Measurements from ENCODE around the gene ATF7IP2. TPM values are rescaled to one million over a fixed set of nuclear protein-coding genes. Genes with fewer than 3 reads are reported as not detected.

The ATF7IP2 gene
- total and polyA plus RNA-seq, 2 of the 13 experiments (the other 11 are each of a cell fraction or from before 2014, with no cell fraction given): 117 to 217 TPM

DNA sequence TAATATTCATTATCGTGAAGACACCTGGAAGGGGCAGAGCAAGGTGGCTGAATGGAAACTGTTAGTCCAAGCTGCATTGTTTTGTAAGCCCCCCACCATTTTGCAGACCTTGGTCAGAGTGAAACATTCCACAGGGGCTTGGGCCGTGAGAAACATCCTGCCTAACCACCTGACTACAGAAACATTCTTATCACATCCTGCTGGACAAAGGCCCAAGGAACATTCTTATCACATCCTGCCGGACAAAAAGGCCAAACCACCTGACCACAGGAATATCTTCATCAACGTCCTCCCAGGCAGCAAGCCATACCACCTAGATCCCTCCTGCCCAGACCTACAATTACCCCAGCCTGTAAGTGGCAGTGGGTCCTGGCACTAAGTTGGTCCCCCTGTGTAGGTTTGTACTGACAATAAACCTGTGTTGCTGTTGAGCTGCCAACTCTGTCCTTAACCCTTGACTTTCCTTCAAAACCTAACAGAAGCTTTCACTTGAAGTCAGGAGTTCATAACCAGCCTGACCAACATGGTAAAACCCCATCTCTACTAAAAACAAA is 19.6 kb downstream of the ATF7IP2 start (continued):
- TF ChIP-seq, protein P1, sequence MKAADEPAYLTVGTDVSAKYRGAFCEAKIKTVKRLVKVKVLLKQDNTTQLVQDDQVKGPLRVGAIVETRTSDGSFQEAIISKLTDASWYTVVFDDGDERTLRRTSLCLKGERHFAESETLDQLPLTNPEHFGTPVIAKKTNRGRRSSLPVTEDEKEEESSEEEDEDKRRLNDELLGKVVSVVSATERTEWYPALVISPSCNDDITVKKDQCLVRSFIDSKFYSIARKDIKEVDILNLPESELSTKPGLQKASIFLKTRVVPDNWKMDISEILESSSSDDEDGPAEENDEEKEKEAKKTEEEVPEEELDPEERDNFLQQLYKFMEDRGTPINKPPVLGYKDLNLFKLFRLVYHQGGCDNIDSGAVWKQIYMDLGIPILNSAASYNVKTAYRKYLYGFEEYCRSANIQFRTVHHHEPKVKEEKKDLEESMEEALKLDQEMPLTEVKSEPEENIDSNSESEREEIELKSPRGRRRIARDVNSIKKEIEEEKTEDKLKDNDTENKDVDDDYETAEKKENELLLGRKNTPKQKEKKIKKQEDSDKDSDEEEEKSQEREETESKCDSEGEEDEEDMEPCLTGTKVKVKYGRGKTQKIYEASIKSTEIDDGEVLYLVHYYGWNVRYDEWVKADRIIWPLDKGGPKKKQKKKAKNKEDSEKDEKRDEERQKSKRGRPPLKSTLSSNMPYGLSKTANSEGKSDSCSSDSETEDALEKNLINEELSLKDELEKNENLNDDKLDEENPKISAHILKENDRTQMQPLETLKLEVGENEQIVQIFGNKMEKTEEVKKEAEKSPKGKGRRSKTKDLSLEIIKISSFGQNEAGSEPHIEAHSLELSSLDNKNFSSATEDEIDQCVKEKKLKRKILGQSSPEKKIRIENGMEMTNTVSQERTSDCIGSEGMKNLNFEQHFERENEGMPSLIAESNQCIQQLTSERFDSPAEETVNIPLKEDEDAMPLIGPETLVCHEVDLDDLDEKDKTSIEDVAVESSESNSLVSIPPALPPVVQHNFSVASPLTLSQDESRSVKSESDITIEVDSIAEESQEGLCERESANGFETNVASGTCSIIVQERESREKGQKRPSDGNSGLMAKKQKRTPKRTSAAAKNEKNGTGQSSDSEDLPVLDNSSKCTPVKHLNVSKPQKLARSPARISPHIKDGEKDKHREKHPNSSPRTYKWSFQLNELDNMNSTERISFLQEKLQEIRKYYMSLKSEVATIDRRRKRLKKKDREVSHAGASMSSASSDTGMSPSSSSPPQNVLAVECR (CRISPR knock-in tag; IDR thresholded peaks at IDR 0.05; ENCODE audit: borderline replicate concordance): no peak
- TF ChIP-seq, protein P2, sequence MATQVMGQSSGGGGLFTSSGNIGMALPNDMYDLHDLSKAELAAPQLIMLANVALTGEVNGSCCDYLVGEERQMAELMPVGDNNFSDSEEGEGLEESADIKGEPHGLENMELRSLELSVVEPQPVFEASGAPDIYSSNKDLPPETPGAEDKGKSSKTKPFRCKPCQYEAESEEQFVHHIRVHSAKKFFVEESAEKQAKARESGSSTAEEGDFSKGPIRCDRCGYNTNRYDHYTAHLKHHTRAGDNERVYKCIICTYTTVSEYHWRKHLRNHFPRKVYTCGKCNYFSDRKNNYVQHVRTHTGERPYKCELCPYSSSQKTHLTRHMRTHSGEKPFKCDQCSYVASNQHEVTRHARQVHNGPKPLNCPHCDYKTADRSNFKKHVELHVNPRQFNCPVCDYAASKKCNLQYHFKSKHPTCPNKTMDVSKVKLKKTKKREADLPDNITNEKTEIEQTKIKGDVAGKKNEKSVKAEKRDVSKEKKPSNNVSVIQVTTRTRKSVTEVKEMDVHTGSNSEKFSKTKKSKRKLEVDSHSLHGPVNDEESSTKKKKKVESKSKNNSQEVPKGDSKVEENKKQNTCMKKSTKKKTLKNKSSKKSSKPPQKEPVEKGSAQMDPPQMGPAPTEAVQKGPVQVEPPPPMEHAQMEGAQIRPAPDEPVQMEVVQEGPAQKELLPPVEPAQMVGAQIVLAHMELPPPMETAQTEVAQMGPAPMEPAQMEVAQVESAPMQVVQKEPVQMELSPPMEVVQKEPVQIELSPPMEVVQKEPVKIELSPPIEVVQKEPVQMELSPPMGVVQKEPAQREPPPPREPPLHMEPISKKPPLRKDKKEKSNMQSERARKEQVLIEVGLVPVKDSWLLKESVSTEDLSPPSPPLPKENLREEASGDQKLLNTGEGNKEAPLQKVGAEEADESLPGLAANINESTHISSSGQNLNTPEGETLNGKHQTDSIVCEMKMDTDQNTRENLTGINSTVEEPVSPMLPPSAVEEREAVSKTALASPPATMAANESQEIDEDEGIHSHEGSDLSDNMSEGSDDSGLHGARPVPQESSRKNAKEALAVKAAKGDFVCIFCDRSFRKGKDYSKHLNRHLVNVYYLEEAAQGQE (IDR thresholded peaks at IDR 0.05; ENCODE audit: borderline replicate concordance in 1 of 2, low read depth in 1 of 2, low read length in 2 of 2): no peak
- TF ChIP-seq, protein P3, sequence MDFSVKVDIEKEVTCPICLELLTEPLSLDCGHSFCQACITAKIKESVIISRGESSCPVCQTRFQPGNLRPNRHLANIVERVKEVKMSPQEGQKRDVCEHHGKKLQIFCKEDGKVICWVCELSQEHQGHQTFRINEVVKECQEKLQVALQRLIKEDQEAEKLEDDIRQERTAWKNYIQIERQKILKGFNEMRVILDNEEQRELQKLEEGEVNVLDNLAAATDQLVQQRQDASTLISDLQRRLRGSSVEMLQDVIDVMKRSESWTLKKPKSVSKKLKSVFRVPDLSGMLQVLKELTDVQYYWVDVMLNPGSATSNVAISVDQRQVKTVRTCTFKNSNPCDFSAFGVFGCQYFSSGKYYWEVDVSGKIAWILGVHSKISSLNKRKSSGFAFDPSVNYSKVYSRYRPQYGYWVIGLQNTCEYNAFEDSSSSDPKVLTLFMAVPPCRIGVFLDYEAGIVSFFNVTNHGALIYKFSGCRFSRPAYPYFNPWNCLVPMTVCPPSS (IDR thresholded peaks at IDR 0.05): no peak
- TF ChIP-seq SIN3A (IDR thresholded peaks at IDR 0.05; ENCODE audit: borderline replicate concordance, low read depth, low read length) (no peak), KAT2B (IDR thresholded peaks at IDR 0.05; ENCODE audit: borderline replicate concordance, low read depth, low read length) (no peak), ZNF12 (CRISPR knock-in tag; IDR thresholded peaks at IDR 0.05) (no peak), GABPB1 (CRISPR knock-in tag; IDR thresholded peaks at IDR 0.05) (0 out of 2 replicates have a peak, but pooled peaks have one; percentile 8), TAF1 (CRISPR knock-in tag; IDR thresholded peaks at IDR 0.05) (no peak)
- TF ChIP-seq, protein P4, sequence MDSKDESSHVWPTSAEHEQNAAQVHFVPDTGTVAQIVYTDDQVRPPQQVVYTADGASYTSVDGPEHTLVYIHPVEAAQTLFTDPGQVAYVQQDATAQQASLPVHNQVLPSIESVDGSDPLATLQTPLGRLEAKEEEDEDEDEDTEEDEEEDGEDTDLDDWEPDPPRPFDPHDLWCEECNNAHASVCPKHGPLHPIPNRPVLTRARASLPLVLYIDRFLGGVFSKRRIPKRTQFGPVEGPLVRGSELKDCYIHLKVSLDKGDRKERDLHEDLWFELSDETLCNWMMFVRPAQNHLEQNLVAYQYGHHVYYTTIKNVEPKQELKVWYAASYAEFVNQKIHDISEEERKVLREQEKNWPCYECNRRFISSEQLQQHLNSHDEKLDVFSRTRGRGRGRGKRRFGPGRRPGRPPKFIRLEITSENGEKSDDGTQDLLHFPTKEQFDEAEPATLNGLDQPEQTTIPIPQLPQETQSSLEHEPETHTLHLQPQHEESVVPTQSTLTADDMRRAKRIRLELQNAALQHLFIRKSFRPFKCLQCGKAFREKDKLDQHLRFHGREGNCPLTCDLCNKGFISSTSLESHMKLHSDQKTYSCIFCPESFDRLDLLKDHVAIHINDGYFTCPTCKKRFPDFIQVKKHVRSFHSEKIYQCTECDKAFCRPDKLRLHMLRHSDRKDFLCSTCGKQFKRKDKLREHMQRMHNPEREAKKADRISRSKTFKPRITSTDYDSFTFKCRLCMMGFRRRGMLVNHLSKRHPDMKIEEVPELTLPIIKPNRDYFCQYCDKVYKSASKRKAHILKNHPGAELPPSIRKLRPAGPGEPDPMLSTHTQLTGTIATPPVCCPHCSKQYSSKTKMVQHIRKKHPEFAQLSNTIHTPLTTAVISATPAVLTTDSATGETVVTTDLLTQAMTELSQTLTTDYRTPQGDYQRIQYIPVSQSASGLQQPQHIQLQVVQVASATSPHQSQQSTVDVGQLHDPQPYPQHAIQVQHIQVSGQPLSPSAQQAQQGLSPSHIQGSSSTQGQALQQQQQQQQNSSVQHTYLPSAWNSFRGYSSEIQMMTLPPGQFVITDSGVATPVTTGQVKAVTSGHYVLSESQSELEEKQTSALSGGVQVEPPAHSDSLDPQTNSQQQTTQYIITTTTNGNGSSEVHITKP (CRISPR knock-in tag; IDR thresholded peaks at IDR 0.05; ENCODE audit: low read depth): no peak
- TF ChIP-seq, protein P5, sequence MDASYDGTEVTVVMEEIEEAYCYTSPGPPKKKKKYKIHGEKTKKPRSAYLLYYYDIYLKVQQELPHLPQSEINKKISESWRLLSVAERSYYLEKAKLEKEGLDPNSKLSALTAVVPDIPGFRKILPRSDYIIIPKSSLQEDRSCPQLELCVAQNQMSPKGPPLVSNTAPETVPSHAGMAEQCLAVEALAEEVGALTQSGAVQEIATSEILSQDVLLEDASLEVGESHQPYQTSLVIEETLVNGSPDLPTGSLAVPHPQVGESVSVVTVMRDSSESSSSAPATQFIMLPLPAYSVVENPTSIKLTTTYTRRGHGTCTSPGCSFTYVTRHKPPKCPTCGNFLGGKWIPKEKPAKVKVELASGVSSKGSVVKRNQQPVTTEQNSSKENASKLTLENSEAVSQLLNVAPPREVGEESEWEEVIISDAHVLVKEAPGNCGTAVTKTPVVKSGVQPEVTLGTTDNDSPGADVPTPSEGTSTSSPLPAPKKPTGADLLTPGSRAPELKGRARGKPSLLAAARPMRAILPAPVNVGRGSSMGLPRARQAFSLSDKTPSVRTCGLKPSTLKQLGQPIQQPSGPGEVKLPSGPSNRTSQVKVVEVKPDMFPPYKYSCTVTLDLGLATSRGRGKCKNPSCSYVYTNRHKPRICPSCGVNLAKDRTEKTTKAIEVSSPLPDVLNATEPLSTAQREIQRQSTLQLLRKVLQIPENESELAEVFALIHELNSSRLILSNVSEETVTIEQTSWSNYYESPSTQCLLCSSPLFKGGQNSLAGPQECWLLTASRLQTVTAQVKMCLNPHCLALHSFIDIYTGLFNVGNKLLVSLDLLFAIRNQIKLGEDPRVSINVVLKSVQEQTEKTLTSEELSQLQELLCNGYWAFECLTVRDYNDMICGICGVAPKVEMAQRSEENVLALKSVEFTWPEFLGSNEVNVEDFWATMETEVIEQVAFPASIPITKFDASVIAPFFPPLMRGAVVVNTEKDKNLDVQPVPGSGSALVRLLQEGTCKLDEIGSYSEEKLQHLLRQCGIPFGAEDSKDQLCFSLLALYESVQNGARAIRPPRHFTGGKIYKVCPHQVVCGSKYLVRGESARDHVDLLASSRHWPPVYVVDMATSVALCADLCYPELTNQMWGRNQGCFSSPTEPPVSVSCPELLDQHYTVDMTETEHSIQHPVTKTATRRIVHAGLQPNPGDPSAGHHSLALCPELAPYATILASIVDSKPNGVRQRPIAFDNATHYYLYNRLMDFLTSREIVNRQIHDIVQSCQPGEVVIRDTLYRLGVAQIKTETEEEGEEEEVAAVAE (CRISPR knock-in tag; IDR thresholded peaks at IDR 0.05; ENCODE audit: borderline replicate concordance): no peak
